NCI-H1105 (cell line): ENCODE data around the gene MRPL43.

Experiments
- DNase-seq: peaks from one replicate; lab custom pipeline; 2025; lab: John Stamatoyannopoulos, UW

The MRPL43 gene

GRCh38 chr10:101019440-101019703 is 32.1 kb upstream of the MRPL43 start:
- DNase-seq, result no peak

GRCh38 chr10:101018600-101019439 is 31.5 kb upstream of the MRPL43 start:
- DNase-seq, result no peak

- DNase-seq, result no peak
Observed at GRCh38 chr10:101018118-101018599, 30.9 kb upstream of the MRPL43 start.

GRCh38 chr10:101016814-101017213 is 29.5 kb upstream of the MRPL43 start:
- no peak for DNase-seq

- no peak for DNase-seq
Observed at GRCh38 chr10:101015582-101015973, 28.3 kb upstream of the MRPL43 start.

GRCh38 chr10:101014966-101015581 is 27.8 kb upstream of the MRPL43 start:
- no peak for DNase-seq

GRCh38 chr10:101014230-101014884 is 27.1 kb upstream of the MRPL43 start:
- peak; percentile 35 for DNase-seq

- no peak for DNase-seq
Observed at GRCh38 chr10:101013365-101013825, 26.1 kb upstream of the MRPL43 start.

- peak; percentile 32 for DNase-seq
Observed at GRCh38 chr10:101012525-101013364, 25.4 kb upstream of the MRPL43 start.

GRCh38 chr10:101011517-101012423 is 24.5 kb upstream of the MRPL43 start:
- DNase-seq, result no peak

- no peak for DNase-seq
Observed at GRCh38 chr10:101010329-101010728, 23.0 kb upstream of the MRPL43 start.

GRCh38 chr10:101008823-101009423 is 21.6 kb upstream of the MRPL43 start:
- no peak for DNase-seq

- no peak for DNase-seq
Observed at GRCh38 chr10:101007915-101008822, 20.9 kb upstream of the MRPL43 start.

- no peak for DNase-seq
Observed at GRCh38 chr10:101007099-101007711, 19.9 kb upstream of the MRPL43 start.

- no peak for DNase-seq
Observed at GRCh38 chr10:101006593-101007098, 19.3 kb upstream of the MRPL43 start.

GRCh38 chr10:101005869-101006567 is 18.7 kb upstream of the MRPL43 start:
- DNase-seq, result no peak

GRCh38 chr10:101005361-101005760 is 18.1 kb upstream of the MRPL43 start:
- no peak for DNase-seq

- DNase-seq, result no peak
Observed at GRCh38 chr10:101003639-101004206, 16.4 kb upstream of the MRPL43 start.
